OCI-LY7 (cell line): ENCODE data around the gene VCL. TPM values are rescaled to one million over a fixed set of nuclear protein-coding genes. Genes with fewer than 3 reads are reported as not detected.

ENCODE experiments used
- BruUV-seq: library from RNA; stranded (reverse); fragments of 400-500 nt; replicated peaks from 2 replicates; lab custom pipeline; 2021; lab: Mats Ljungman, UMichigan
- CTCF ChIA-PET: fragments of 300-600 bp; sonication (Branson Sonifier 250); formaldehyde crosslinking; loops from one replicate; lab custom pipeline; 2022; ENCODE audit warnings: antibody characterized with exemption; ENCODE audit not compliant: unreplicated experiment; lab: Charles Lee
- POLR2A ChIA-PET: fragments of 300-600 bp; sonication (Branson Sonifier 250); formaldehyde crosslinking; loops from one replicate; lab custom pipeline; 2022; ENCODE audit warnings: antibody characterized with exemption; lab: Charles Lee
- DNase-seq: peaks from one replicate; pipeline ENCODE4 v3.0.0-alpha.2; 2015; ENCODE audit warnings: low spot score
- H2AFZ ChIP-seq: fragments of 200-600 bp; sonication (generic), shearing (Covaris generic); 2 replicates; pipeline ENCODE4 v1.6.1; 2014; ENCODE audit warnings: mild to moderate bottlenecking, antibody characterized with exemption, low read length, moderate library complexity
- H3K27ac ChIP-seq: fragments of 200-600 bp; sonication (generic); 2 replicates; pipeline ENCODE4 v1.5.1; 2014; ENCODE audit warnings: mixed run types, low read depth, mild to moderate bottlenecking, moderate library complexity, low read length, inconsistent platforms; ENCODE audit not compliant: poor library complexity, severe bottlenecking
- H3K36me3 ChIP-seq: fragments of 200-600 bp; sonication (generic); 2 replicates; pipeline ENCODE4 v1.6.1; 2014; ENCODE audit warnings: mild to moderate bottlenecking, antibody characterized with exemption, low read length, moderate library complexity, mixed read lengths; ENCODE audit not compliant: insufficient read depth
- H3K4me1 ChIP-seq: fragments of 200-600 bp; sonication (generic); 2 replicates; pipeline ENCODE4 v1.5.1; 2014; ENCODE audit warnings: mild to moderate bottlenecking, low read length; ENCODE audit not compliant: insufficient read depth, poor library complexity, severe bottlenecking
- H3K4me2 ChIP-seq: fragments of 200-600 bp; sonication (generic); 2 replicates; pipeline ENCODE4 v1.6.1; 2014; ENCODE audit warnings: mild to moderate bottlenecking, low read length
- H3K4me3 ChIP-seq: fragments of 200-600 bp; sonication (generic); 2 replicates; pipeline ENCODE4 v1.5.1; 2014; ENCODE audit warnings: mild to moderate bottlenecking, low read depth, low read length; ENCODE audit not compliant: poor library complexity, severe bottlenecking
- H3K79me2 ChIP-seq: fragments of 200-600 bp; sonication (generic); 2 replicates; pipeline ENCODE4 v1.6.1; 2016; ENCODE audit warnings: low read depth, mild to moderate bottlenecking, low read length, moderate library complexity, mixed read lengths; ENCODE audit not compliant: insufficient read depth
- H3K9me2 ChIP-seq: fragments of 200-600 bp; sonication (generic); 2 replicates; pipeline ENCODE4 v1.6.1; 2016; ENCODE audit warnings: mild to moderate bottlenecking, low read length, mixed read lengths; ENCODE audit not compliant: insufficient read depth
- H3K9me3 ChIP-seq: fragments of 200-600 bp; sonication (generic); 2 replicates; pipeline ENCODE4 v1.6.1; 2014; ENCODE audit warnings: mild to moderate bottlenecking, mixed run types, low read length, mixed read lengths
- H4K20me1 ChIP-seq: fragments of 200-600 bp; sonication (generic); 2 replicates; pipeline ENCODE4 v1.6.1; 2014; ENCODE audit warnings: mild to moderate bottlenecking, antibody characterized with exemption, low read length, moderate library complexity, mixed read lengths; ENCODE audit not compliant: insufficient read depth
- CTCF ChIP-seq: fragments of 200-600 bp; sonication (generic); conservative IDR thresholded peaks from 2 replicates; pipeline ENCODE4 v1.5.1; 2014; ENCODE audit warnings: mild to moderate bottlenecking, antibody characterized with exemption, low read length, moderate library complexity, mixed read lengths
- EZH2phosphoT487 ChIP-seq: fragments of 200-600 bp; sonication (generic); IDR thresholded peaks from 2 replicates; pipeline ENCODE4 v1.6.1; 2018; ENCODE audit warnings: low read depth, borderline replicate concordance, mild to moderate bottlenecking, mixed run types, antibody characterized with exemption, low read length, moderate library complexity, mixed read lengths
- intact Hi-C: fragments of 100-400 bp; cut with micrococcal nuclease; formaldehyde crosslinking; loops from one replicate; pipeline ENCODE4 v1.10.0; 2022; ENCODE audit not compliant: unreplicated experiment
- total RNA-seq, 2 experiments: library from RNA; depleted of rRNA in 1 of 2; stranded (reverse); fragments of >200 nt in 1 of 2; shearing (Covaris generic) in 1 of 2; gene quantifications; 2 replicates each; pipeline ENCODE4 v1.2.3, GENCODE V29; 2014 to 2022

The VCL gene
- total RNA-seq, 2 experiments from 2014 or later = 19.1 to 55.5 TPM

- Histone ChIP-seq H4K20me1 (no peaks in the 10 kb centered on the region), H3K9me3 (no peaks in the 10 kb centered on the region), H3K4me3 (no peak overlapping the region), H3K79me2 (no peaks in the 10 kb centered on the region), H3K4me1 (peaks cover 14% of the 10 kb centered on the region), H3K27ac (no peak overlapping the region), H2AFZ (no peak overlapping the region), H3K4me2 (no peak overlapping the region), H3K9me2 (no peaks in the 10 kb centered on the region), H3K36me3 (no peaks in the 10 kb centered on the region)
- TF ChIP-seq EZH2phosphoT487 = no peak
- no peak for TF ChIP-seq CTCF
- BruUV-seq = no TSS peak
- intact Hi-C loops = no loop called here
- CTCF ChIA-PET = no interaction called here
- POLR2A ChIA-PET = interaction anchor here (0.6 to 1.4 kb wide), 4 partner anchors 10 to 172 kb away, joined by 3 to 5 read pairs (median 4); no protein-coding TSS in a partner anchor
- DNase-seq = no peak
Measured at GRCh38 chr10:73981812-73982211, 16.1 kb upstream of the VCL start.

- intact Hi-C loops = no loop called here
- POLR2A ChIA-PET = interaction anchor here (0.6 to 0.7 kb wide), 2 partner anchors 28 to 207 kb away, joined by 3 read pairs; no protein-coding TSS in a partner anchor
- CTCF ChIA-PET = no interaction called here
- no peak overlapping the region for H3K27ac ChIP-seq
- no peaks in the 10 kb centered on the region for H3K9me2 ChIP-seq
- peak overlapping the region; percentile 33 for H3K4me2 ChIP-seq
- H3K4me1 ChIP-seq = peaks cover 14% of the 10 kb centered on the region
- no peak for DNase-seq
- no TSS peak for BruUV-seq
- H2AFZ ChIP-seq = peak overlapping the region; percentile 66
- TF ChIP-seq CTCF = no peak
- TF ChIP-seq EZH2phosphoT487 = no peak
- H3K9me3 ChIP-seq = no peaks in the 10 kb centered on the region
- no peaks in the 10 kb centered on the region for H3K79me2 ChIP-seq
- H4K20me1 ChIP-seq = no peaks in the 10 kb centered on the region
- H3K36me3 ChIP-seq = no peaks in the 10 kb centered on the region
- H3K4me3 ChIP-seq = no peak overlapping the region
Measured at GRCh38 chr10:73983096-73984047, 14.5 kb upstream of the VCL start.

- Histone ChIP-seq H3K9me3 (no peaks in the 10 kb centered on the region), H3K4me2 (no peak overlapping the region), H3K9me2 (no peaks in the 10 kb centered on the region), H4K20me1 (no peaks in the 10 kb centered on the region), H3K4me1 (peaks cover 18% of the 10 kb centered on the region), H3K79me2 (no peaks in the 10 kb centered on the region), H2AFZ (no peak overlapping the region), H3K4me3 (no peak overlapping the region), H3K36me3 (no peaks in the 10 kb centered on the region), H3K27ac (no peak overlapping the region)
- intact Hi-C loops = no loop called here
- ChIA-PET POLR2A (no interaction called here), CTCF (no interaction called here)
- no peak for TF ChIP-seq CTCF
- no peak for TF ChIP-seq EZH2phosphoT487
- DNase-seq = no peak
- no TSS peak for BruUV-seq
Measured at GRCh38 chr10:73989594-73990150, 8.2 kb upstream of the VCL start.
